Kidney (tissue), 14 donors: ENCODE results near the gene PLA2G4E. TPM values are rescaled to one million over a fixed set of nuclear protein-coding genes. Genes with fewer than 3 reads are reported as not detected.
A peak's percentile ranks its signal among the peaks of the same experiment; 100 is the strongest.

Experiments used
- DNase-seq, 5 donors: peaks; one replicate each; pipeline ENCODE4 v3.0.0-alpha.2; 2013 to 2020
- FAIRE-seq: peaks from 2 replicates; lab custom pipeline; 2012; peaks lifted over from hg19 to GRCh38; lab: Jason Lieb, UNC
- H3K27ac ChIP-seq, 2 donors: one replicate each; pipeline ENCODE4 v1.7.0; 2013; ENCODE audit warnings: low read depth in 2 of 2, low read length in 2 of 2, inconsistent platforms in 1 of 2
- H3K27me3 ChIP-seq: one replicate; pipeline ENCODE4 v1.7.1; 2013; ENCODE audit warnings: low read length, inconsistent platforms; ENCODE audit not compliant: control insufficient read depth, insufficient read depth
- H3K36me3 ChIP-seq, 3 donors: one replicate each; pipeline versions ENCODE4 v1.7.0 to v1.7.1; 2013; ENCODE audit warnings: low read length in 3 of 3, control low read depth in 1 of 3, inconsistent platforms in 1 of 3; ENCODE audit not compliant: insufficient read depth in 3 of 3, control insufficient read depth in 2 of 3
- H3K4me1 ChIP-seq, 3 donors: one replicate each; pipeline versions ENCODE4 v1.7.0 to v1.7.1; 2013; ENCODE audit warnings: low read length in 3 of 3, inconsistent platforms in 1 of 3, low read depth in 1 of 3; ENCODE audit not compliant: control insufficient read depth in 2 of 3, insufficient read depth in 2 of 3
- H3K4me3 ChIP-seq, 3 donors: one replicate each; pipeline versions ENCODE4 v1.7.0 to v1.8.1; 2013; ENCODE audit warnings: low read length in 3 of 3, control low read depth in 1 of 3, inconsistent platforms in 1 of 3
- H3K9ac ChIP-seq, 3 donors: one replicate each; pipeline versions ENCODE4 v1.7.0 to v1.7.1; 2013; ENCODE audit warnings: low read length in 3 of 3, control low read depth in 1 of 3, inconsistent platforms in 1 of 3
- H3K9me3 ChIP-seq, 3 donors: one replicate each; pipeline versions ENCODE4 v1.7.0 to v1.7.1; 2013; ENCODE audit warnings: low read length in 3 of 3, control low read depth in 1 of 3, inconsistent platforms in 1 of 3; ENCODE audit not compliant: control insufficient read depth in 2 of 3, insufficient read depth in 1 of 3
- intact Hi-C: fragments of 100-400 bp; cut with DNase I; formaldehyde crosslinking; loops from one replicate; pipeline ENCODE4 v1.11.1; 2022
- polyA plus RNA-seq: library from polyadenylated mRNA; stranded (reverse); fragments of 350-450 nt; fragmentation: Illumina TruSeq; extraction: RNeasy Lipid Tissue Mini Kit (QIAGEN cat#74804); gene quantifications from one replicate; pipeline ENCODE4 v1.2.3, GENCODE V29; 2014; ENCODE audit warnings: low read depth, low replicate concordance; ENCODE audit not compliant: insufficient read depth
- total RNA-seq: library from RNA; stranded (reverse); fragmentation: NEBNext Ultra II Directional; extraction: Animal tissue kit (Norgen Biotek cat#: 25700); gene quantifications from one replicate; pipeline ENCODE4 v1.2.1, GENCODE V29; 2021
- TF ChIP-seq, protein P1 (sequence below): IDR thresholded peaks from 3 replicates; pipeline ENCODE4 v1.5.1; 2012; ENCODE audit warnings: mild to moderate bottlenecking, moderate library complexity, borderline replicate concordance; ENCODE audit not compliant: insufficient read depth; ENCODE audit errors: extremely low read depth
- donor health status: control.
- donor health status: control.
- donor health status: control.
- donor health status: control.
- donor health status: control.
- donor health status: DM: yes; HTN: yes; CAD: no.
- donor health status: Normal renal cell carcinoma (clear cell type).

PLA2G4E gene
- total and polyA plus RNA-seq, 2 donors from 2014 or later: not detected

DNA sequence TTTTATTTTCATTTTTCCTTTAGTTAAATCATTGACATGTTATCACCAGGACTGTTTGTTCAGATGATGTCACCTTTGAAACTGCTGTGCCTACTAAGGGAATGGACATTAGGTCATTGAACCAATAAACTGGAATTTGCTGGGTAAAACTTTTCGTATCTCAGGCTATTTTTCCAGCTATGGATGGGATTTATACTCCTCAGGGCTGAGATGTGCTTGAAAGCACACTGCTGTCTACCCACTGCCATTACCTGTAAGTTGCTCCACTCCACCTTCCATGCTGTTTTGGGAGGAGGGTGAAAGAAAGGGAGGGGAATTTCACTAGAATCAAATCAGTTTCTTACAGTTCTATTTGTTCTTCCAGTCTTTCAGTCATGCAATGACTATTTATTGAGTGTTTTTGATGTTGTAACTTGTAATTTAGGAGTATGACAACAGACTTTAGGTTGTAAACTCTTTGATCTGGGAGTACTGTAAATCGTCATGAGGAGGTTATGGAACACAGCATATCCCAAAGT is 59.8 kb downstream of the PLA2G4E start:
- TF ChIP-seq, protein P1, sequence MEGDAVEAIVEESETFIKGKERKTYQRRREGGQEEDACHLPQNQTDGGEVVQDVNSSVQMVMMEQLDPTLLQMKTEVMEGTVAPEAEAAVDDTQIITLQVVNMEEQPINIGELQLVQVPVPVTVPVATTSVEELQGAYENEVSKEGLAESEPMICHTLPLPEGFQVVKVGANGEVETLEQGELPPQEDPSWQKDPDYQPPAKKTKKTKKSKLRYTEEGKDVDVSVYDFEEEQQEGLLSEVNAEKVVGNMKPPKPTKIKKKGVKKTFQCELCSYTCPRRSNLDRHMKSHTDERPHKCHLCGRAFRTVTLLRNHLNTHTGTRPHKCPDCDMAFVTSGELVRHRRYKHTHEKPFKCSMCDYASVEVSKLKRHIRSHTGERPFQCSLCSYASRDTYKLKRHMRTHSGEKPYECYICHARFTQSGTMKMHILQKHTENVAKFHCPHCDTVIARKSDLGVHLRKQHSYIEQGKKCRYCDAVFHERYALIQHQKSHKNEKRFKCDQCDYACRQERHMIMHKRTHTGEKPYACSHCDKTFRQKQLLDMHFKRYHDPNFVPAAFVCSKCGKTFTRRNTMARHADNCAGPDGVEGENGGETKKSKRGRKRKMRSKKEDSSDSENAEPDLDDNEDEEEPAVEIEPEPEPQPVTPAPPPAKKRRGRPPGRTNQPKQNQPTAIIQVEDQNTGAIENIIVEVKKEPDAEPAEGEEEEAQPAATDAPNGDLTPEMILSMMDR: no peak
- H3K27me3 ChIP-seq: no peaks in the 10 kb centered on the region
- H3K36me3 ChIP-seq: no peaks in the 10 kb centered on the region
- H3K4me3 ChIP-seq: no peak overlapping the region
- peaks cover 0 to 13% (median 3%) of the 10 kb centered on the region in 3 donors for H3K4me1 ChIP-seq
- DNase-seq: no peak
- intact Hi-C loops: no loop called here
- H3K27ac ChIP-seq: peak overlapping the region; percentile 38 to 53
- no peaks in the 10 kb centered on the region for H3K9me3 ChIP-seq
- H3K9ac ChIP-seq: peak overlapping the region in 2 of 3 donors; percentile 27 to 32
- no peak for FAIRE-seq

DNA sequence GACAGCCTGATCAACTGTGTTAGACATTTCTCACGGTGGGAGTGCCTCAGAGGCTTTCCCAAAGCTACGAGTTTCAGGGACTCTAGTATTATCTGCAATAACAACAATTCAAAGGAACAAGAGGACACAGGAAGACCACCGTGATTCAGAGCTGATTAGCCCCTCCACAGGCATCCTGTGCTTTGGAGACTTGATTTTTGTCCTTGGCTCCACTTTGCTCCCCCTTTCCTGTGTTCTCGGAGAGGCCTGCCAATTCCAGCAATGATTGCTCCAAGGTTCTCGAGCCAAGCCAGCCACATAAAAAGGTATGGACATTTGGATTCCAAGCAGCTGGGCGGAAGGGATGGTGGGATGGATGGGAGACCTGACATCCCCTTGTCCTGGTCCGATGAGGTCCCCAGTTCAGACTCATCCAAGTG is 62.8 kb downstream of the PLA2G4E start:
- FAIRE-seq (no peak), DNase-seq (no peak)
- no peaks in the 10 kb centered on the region for H3K27me3 ChIP-seq
- peaks cover 0 to 3% (median 0%) of the 10 kb centered on the region in 3 donors for H3K36me3 ChIP-seq
- H3K9ac ChIP-seq: no peak overlapping the region
- no peak overlapping the region for H3K27ac ChIP-seq
- peaks cover 0 to 17% (median 6%) of the 10 kb centered on the region in 3 donors for H3K4me1 ChIP-seq
- H3K9me3 ChIP-seq: no peaks in the 10 kb centered on the region
- no peak overlapping the region for H3K4me3 ChIP-seq
- TF ChIP-seq, protein P1: no peak
- intact Hi-C loops: no loop called here

DNA sequence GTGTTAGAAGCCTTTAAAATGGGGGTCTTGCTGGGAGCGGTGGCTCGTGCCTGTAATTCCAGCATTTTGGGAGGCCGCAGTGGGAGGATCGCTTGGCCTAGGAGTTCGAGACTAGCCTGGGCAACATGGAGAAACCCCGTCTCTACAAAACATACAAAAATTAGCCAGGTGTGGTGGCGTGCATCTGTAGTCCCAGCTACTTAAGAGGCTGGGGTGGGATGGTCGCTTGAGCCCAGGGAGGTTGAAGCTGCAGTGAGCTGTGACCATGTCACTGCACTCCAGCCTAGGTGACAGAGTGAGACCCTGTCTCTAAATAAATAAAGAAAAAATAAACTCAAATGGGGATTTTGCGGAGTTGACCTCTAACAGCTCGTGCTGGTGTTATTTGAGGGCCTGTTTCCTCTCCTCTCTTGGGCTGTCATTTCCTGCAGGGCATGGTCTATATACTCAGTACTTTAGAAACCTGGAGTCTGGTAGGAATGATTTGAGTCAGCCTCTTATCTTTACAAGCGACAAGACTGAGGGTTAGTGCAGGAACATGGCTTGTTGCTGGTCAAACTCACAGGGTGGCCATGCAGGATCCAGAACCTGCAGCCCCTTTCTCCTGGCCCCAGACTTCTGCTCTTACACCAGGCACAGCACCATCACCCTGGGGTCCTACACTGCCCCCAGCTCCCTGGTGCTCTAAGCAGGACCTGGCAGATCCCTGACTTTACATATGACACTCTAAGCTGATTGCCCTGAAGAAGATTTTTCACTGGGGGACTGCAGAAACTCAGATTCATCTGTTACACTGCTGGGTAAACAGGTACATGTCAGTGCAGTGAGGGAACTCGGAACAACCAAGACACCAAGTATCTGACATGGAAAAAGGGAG is 63.6 kb downstream of the PLA2G4E start:
- H3K4me3 ChIP-seq: no peak overlapping the region
- H3K27me3 ChIP-seq: no peaks in the 10 kb centered on the region
- H3K9ac ChIP-seq: no peak overlapping the region
- H3K4me1 ChIP-seq: peaks cover 0 to 17% (median 6%) of the 10 kb centered on the region in 3 donors
- intact Hi-C loops: no loop called here
- TF ChIP-seq, protein P1: no peak
- H3K27ac ChIP-seq: no peak overlapping the region
- peaks cover 0 to 3% (median 2%) of the 10 kb centered on the region in 3 donors for H3K36me3 ChIP-seq
- no peak for DNase-seq
- H3K9me3 ChIP-seq: no peaks in the 10 kb centered on the region
- no peak for FAIRE-seq
